ENCODE data around the gene MED13L.
"Not testable (repeated sequence)": the region's sequence is repeated elsewhere in the genome, so short reads cannot be mapped to it uniquely, and the experiment has no call there.

The MED13L gene

DNA sequence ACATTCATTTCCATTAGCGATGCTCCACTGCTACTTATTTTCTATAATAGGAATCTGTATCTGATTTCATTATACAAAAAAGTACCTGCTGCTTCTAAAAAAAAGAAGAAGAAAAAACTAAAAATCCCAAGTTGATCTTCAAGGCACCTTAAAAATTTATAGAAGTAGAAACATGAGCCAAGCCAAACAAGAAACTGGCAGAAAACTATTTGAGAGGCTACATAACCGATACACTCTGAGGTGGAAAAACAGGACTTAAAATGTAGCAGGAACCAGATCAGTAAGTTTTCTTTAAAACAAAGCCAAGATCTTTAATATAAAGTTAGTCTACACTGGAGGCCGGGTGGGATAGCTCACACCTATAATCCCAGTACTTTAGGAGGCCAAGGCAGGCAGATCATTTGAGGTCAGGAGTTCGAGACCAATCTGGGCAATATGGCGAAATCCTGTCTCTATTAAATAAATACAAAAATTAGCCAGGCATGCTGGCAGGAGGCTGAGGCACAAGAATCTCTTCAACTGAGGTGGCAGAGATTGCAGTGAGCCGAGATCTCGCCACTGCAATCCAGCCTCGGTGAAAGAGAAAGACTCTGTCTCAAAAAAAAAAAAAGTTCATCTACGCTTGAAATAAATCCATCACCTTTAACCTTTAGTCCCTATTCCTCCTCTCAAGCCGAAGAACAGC lies 278.6 kb downstream of the MED13L start:
- DNase-seq = no peak

DNA sequence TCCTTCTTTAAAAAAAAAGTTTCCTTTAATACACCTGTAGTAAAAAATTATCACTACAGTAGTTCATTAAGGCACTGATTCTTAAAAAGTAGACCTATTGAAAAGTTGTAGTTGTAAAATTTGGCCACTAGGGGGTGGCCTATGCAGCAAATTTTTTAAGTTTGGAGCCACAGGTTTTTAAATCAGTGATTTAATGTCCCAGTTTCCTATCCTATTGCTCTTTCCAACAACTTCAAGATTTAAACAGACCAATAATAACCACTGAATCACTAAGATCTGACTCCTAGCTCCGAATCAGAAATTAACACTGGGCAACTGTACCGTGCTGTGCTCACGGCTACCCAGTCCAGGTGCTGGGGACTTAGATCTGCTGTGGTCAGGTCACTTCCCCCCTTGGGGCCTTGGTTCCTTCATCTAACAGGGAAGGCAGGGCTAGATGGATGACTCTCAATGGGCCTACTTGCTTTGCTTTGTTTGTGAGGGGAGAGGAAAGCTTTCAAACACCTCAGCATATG lies 279.3 kb downstream of the MED13L start:
- DNase-seq = no peak

DNA sequence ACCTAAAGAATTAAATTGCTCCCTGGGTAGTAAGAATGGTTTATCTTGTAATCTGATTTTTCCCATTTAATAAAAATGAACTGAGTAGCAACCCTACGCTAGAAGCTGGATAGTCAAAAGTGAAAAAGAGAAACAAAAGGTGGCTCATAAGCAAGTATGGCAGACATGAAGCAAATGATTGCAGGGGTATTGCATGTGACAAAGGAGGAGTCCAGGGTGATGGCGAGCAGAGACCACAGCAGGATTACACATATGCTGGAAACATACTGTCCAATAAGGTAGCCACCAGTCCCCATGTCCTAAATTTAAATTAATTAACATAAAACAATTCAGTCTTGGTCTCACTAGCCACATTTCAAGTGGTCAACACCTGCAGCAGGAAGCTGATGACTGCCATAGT lies 283.8 kb downstream of the MED13L start:
- no peak for DNase-seq

DNA sequence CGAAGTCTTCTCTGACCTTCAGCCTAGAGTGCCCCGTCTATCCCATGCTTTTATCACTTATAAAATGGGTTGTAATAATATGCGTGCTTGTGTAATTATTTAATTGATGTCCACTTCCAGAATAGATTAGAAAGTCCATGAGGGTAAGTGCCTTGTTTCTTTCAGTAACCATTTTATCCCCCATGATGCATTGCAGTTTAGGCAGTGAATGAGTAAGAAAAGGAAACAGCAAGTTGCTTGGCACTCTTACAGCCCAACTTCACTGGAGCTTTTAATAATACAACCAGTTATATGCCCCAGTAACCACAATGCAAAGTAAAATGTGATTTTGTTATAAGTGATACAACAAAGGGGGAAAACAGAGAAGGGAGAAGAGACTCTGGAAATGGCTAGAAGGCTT lies 287.3 kb downstream of the MED13L start:
- no peak for DNase-seq

DNA sequence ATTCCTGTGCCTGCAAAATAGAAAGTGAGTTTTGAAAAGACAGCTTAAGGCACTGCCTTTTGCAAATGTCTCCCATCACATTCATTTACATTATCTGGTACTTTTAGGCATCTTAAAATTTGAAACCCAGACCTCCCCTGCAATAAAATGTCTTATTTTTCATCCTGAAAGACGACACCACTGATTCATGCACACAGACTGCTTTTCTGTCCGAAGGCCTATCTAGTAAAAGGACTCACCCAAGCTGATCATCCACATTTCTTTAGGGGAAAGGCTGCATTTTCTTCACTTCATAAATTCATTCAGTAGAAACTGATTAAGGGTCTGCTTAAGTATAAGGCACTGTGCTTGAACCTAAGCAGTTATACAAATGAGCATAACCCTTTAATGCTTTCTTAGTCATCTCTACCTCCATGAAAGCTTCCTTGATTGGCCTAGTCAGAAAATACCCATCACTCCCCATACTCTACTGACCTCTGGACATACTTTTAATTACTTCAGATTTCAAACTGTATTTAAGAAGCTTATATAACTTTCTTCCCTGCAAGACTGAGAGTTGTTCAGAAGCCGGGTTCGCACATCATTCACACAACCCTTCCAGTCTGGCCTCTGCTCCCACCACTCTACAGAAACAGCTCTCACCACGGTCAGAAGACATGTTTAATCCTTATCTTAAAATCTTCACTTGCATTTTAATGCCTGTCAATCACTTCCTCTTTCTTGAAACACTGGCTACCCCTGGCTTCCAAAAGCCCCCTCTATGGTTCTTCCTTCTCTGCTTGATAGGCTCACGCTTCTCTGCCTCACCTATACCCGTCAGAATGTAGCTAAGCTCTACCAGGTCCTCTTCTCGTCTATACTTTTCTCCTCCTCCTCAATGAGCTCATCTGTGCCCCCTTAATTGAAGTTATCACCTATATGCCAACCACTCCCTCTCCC lies 288.6 kb downstream of the MED13L start:
- DNase-seq = no peak

DNA sequence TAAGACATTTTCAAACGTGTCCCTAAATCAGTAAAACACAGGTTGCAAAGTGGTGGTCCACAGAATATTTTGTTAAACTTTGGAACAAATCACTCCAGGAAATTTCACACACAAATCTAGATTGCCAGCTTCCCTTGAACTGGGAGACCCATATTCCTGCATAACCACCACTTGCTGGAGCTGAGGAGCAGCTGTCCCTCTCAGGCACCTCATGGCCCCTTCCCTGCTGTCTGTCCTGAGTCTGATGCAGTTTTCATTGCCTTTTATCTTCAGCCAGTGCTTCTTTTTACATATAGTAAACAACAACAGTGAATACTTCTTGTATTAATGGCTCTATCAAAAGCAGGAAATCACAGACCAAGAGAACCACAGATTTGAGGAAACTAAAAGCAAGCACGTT lies 289.3 kb downstream of the MED13L start:
- DNase-seq = no peak

DNA sequence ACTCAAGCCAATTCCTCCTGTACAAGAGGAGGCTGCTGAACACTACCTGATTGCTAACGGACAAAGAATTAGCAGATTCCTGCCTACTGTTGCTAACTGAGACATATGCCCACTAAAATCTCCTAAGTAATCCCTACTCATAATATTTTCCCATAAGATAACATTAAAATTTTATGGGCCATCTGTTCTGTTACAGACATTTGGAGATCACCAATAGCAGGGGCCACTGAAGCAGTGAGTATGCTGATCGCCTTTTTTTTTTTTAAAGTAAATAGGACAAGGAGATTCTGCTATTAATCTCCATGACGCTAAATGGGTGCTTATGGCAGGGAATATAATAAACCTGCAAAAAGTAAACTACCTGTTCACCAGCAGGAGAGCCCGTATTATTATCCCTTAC lies 292.9 kb downstream of the MED13L start:
- no peak for DNase-seq

DNA sequence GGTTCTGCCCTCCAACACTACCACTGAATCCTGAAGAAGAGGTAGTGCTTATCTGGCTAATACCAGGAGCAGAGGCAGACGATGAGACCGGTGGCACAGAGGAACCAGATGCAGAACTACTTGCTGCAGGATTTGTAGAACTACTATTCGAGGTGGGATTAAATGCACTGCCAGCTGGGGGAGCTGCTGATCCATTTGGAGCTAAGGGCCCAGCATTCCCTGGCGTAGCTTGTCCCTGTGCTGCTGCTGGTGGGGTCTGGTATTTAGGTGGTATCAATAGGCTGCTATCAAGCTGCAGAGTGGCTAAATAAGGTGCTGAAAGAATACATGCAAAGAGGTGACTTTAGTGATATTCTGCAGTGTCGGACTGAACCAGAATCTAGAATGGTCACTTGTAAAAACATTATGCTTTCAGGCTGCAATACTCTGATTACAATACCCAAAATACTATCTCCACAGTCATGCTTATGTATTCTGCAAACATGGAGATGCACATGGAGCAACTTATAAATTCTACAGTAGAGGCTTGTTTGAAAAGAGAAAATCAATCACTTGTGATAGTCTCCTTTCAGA lies 294.2 kb downstream of the MED13L start:
- DNase-seq = no peak

DNA sequence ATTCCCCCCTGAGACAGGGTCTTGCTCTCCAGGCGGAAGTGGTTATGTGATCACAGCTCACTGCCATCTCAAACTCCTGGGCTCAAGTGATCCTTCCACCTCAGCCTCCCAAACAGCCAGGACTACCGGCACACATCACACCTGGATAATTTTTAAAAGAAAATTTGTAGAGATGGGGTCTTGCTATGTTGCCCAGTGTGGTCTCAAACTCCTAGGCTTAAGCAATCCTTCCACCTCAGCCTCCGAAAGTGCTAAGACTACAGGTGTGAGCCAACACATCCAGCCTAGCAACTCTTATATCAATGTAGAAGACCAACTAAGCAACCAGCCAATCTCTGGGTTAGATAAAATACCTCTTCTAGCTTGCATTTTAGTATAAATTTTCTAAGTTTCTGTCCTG lies 297.2 kb downstream of the MED13L start:
- DNase-seq = no peak

DNA sequence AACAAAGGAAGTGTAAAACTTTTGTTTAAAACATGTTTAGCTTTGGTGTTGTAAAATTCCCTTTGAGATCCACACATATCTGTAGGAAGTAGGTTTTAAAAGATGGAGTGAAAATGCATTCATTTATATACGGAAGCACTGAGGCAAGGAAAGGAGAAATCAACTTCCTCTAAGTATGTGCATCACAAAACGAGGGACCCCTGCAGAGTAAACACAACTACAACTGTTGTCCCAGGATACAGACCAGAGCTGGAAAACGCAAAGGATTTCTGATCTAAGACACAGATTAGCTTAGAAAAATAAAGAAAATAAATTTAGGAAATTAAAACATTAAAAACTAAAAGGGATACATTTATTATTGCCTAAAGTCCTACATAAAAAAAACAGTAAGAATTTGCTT lies 297.6 kb downstream of the MED13L start:
- DNase-seq = no peak

DNA sequence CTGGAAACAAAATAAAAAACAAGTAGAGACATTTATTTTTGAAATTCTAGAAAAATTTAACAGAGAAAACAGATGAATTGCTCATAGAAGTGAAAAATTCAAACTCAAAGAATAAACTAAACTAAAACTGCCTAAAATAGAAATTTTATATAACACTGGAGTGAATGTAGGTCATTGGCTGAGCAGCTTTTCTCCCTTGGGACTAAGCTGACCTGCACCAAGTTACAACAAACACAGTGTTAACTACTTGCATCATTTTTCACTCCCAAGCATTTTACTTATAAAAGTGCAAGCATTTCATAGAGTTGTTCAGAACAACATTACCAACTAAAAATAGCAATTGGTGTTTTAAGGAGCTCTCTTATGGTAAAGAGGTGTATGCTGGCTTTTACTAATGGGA lies 298.1 kb downstream of the MED13L start:
- no peak for DNase-seq

DNA sequence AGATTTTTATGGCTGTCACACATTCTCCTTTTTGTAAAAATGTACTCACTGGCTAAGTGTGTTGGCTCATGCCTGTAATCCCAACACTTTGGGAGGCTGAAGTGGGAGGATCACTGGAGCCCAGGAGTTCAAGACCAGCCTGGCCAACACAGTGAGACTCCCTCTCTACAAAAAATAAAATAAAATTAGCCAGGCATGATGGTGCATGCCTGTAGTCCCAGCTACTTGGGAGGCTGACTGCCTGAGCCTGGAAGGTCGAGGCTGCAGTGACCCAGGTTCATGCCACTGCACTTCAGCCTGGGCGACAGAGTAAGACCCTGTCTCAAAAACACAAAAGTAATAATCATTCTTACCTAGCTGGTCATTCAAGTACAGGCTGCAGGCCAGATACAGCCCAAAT lies 300.7 kb downstream of the MED13L start:
- not testable (repeated sequence) for DNase-seq

DNA sequence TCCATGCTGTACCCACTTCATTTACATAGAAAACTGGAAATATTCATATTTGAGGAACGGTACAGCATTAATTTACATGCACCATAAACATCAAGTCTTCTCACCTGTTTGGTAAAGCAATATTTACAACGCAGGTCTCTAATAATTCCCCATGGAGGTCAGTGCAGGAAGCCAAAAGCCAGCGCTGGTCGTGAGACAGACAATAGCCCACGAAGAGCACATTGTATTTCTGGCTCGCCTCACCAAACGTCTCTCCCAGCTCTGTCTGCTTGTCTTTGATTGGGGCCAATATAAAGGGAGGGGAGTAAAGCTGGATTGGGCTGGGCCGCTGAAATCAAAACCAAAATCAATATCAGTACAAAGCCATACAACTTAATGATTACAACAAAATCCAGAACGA lies 302.1 kb downstream of the MED13L start:
- DNase-seq = no peak

DNA sequence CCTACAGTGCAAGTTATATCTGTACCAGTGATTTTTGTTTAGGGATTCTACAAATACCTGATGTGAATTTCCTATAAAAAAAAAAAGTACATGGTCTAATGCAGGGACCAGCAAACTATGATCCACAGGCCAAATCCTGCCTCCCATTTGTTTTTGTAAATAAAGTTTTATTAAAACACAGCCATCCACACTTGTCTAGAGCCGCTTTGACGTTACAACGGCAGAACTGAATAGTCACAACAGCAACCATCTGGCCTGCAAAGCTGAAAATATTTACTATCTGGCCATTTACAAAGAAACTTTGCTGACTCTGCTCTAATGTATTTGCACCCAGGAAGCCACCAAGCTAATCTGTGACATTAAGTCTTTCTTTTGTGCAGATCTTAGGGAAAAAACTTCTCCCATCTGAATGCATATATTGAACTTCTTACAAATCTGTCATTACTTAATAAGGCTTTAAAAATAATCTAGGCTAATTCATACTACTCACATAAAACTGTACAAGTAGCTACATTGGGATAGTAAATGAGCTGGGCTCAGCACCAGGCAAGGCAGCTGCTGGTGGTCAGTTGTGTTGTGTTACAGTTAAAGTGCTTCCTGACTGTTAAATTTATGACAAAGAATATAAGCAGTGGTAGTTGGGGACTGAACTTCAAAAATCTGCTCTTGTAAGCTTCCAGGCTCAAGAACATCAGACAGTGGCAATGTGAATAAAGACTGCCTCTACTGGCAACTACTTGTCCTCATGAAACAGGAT lies 303.3 kb downstream of the MED13L start:
- DNase-seq = no peak

DNA sequence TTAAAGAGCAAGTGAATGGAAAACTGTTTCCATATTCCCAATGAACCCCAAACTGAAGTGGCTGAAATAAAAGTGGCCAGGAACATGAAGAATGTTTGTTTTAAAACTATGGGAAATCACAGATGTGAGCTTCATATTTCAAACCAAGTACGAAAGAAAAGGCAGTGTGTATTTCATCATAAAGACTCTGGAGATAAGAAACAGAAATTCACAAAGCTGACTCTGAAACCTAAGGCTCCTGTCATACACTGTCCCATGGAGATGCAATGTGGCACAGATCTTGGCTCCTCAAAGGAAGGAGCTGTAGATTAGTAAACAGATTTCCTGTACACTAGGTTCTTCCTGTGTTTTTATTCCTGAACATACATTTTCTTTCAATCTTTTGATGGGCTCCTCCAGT lies 304.4 kb downstream of the MED13L start:
- no peak for DNase-seq

DNA sequence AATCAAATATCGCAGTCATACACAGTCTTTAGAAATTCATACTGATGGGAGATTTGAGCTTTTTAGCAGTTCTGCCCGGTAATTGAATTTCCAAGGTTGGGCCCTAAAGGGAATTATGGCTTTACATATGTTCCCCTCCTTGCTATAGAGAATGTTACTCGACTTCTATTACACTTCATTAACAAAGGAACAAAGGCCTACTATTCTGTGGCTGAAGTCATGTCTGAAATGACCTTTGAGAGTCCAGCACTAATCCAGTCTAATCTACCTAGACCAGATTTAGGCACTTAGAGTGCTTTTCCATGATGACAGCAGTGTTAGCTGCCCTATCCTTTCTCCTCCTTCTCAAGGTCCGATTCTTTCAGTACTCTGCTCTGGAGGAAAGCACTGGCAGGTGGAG lies 305.3 kb downstream of the MED13L start:
- no peak for DNase-seq

DNA sequence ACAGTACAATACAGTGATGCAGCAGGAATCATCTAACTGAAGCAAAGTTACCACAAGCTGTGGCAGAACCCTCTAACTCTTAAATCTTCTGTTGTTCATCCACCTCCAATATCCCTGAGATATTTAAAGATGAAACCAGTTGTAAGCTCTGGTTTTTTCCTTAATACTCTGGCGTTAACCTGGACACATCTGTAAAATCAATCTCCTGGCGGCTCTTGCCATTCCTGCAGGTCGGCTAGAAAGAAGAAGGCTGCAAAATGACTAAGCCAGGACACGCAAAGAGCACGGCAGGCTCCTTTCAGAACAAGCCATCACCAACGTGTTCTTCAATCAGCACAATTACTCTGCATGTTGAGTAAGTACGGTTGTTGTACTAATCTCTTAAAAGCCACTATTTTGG lies 309.3 kb downstream of the MED13L start:
- no peak for DNase-seq

DNA sequence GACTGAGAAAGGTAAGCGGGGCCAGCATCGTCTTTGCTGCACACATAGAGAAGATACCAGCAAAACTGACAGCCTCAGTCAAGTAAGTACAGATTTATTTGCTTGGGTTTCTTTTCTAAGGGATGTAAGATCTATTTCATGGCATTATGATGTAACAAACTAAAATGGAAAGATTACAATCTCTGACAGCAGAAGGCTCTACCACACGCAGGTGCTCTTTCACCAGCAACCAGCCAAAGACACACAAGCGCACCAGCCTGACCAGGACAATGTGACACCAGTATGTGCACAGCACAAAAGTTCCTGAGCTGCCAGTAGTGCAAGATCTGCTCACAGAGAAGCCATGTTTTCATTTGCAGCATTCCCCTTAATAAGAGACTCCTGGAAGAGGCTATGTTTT lies 311.1 kb downstream of the MED13L start:
- no peak for DNase-seq

DNA sequence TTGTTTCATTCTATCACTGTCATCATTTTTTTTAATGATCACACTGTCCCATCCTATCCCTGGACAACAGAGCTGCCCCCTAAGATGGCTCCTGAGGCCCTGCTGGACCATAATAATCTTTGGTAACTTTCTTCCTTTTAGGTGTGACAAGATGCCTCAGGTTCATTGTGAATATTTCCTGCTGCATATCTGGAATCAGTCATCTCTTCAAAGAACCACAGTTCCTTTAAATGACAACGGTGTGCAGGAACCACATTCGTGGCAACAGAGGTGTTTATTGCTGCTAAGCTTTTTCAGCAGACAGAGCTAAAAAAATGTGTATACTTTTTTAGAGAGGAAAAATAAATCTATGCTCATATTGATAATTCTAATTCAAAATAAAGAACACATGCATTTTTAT lies 312.9 kb downstream of the MED13L start:
- no peak for DNase-seq

DNA sequence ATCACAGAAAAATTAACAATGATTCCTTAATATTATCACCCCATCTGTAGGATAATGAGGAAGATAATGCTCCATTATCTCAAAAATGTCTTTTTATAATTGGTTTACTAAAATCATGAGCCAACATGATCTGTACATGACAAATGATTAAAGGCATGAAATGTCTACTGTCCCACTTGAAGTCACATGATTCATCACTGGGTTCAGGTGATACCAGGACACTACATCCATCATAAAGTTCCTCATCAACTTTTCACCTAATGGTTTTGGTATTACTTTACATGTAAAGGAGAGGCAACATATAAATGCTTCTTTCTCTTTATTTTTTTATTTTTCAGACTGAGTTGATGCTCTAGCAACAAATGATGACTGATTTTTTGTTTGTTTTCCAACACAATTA lies 313.3 kb downstream of the MED13L start:
- no peak for DNase-seq

DNA sequence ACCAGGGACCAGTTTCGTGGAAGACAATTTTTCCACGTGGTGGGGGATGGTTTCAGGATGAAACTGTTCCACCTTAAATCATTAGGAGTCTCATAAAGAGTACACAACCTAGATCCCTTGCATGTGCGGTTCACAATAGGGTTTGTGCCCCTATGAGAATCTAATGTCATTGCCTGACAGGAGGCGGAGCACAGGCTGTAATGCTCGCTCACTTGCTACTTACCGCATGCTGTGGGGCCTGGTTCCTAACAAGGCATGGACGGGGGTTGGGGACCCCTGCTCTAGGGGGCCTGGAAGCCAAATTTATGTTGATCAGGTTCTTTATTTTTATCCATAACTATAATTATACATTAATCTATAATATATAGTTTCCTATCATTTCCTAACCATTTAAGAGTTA lies 315.3 kb downstream of the MED13L start:
- DNase-seq = peak; percentile 6

DNA sequence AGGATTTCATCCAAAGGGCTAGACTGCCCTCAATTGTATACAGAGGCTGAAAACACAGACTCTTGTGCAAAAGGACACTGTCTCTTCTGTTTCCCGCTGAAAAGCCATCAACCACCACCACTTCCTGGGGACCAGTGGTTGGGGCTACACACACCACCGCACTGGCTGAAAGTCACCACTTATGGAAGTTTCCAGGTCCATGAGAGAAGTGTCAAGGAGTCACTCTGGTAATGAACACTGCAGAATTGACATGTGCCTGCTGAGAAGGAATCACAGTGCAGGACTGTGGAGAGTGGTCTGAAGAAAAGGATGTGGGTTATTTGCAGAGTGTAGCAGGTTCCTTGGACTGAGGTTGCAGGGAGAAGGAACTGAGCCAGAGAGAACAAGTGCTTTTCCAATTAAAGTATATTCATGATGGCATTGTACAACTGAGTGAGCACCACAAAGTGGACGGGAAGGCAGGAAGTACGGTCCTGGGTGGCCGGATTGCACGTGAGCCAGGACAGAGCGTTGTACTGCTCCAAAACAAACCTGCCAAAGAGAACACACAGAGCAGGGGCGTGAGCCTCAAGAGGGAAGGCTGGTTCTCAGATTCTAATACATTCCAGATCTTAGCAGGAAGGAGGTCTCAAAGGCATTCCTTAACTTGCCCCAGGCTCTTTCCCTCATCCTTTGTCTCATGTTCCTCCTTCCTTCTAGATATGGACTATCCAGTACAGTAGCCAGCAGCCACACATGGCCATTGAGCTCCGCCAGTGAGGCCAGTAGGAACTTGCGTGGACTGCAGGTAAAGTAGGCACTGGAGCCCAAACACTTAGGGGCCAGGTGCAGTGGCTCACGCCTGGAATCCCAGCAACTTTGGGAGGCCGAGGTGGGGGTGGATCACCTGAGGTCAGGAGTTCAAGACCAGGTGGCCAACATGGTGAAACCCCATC lies 316.4 kb downstream of the MED13L start:
- DNase-seq = no peak
